HG03469 (cell line): Measurements from ENCODE around the gene MTCH1.

Experiments used
- ATAC-seq: cut with Tn5 transposase; IDR thresholded peaks from one replicate; pipeline ENCODE4 v1.9.1; 2021; ENCODE audit warnings: mild to moderate bottlenecking, moderate library complexity, moderate number of reproducible peaks; ENCODE audit not compliant: unreplicated experiment

Gene MTCH1

GRCh38 chr6:36985808-36986703 is at the start of gene MTCH1:
Gene MTCH1, minus strand, starts transcription at chr6:36986196. Its CDS starts 23 bp downstream, at chr6:36986173.
- peak; percentile 55 for ATAC-seq

- ATAC-seq = no peak
These were observed 48.1 kb upstream of the MTCH1 start for GRCh38 chr6:37033819-37034795.

GRCh38 chr6:37033255-37033654 is 47.3 kb upstream of the MTCH1 start:
- ATAC-seq = no peak

GRCh38 chr6:37032239-37032638 is 46.2 kb upstream of the MTCH1 start:
- ATAC-seq = no peak

- no peak for ATAC-seq
These were observed 44.6 kb upstream of the MTCH1 start for GRCh38 chr6:37030599-37030998.

- ATAC-seq = no peak
These were observed 43.4 kb upstream of the MTCH1 start for GRCh38 chr6:37029249-37029971.

- no peak for ATAC-seq
These were observed 41.9 kb upstream of the MTCH1 start for GRCh38 chr6:37027811-37028469.

- ATAC-seq = no peak
These were observed 41.2 kb upstream of the MTCH1 start for GRCh38 chr6:37027036-37027720.

- ATAC-seq = no peak
These were observed 39.8 kb upstream of the MTCH1 start for GRCh38 chr6:37025621-37026466.

- ATAC-seq = no peak
These were observed 38.8 kb upstream of the MTCH1 start for GRCh38 chr6:37024656-37025337.

GRCh38 chr6:37022135-37022863 is 36.3 kb upstream of the MTCH1 start:
- ATAC-seq = no peak

GRCh38 chr6:37021356-37022129 is 35.5 kb upstream of the MTCH1 start:
- no peak for ATAC-seq

GRCh38 chr6:37020812-37021211 is 34.8 kb upstream of the MTCH1 start:
- ATAC-seq = no peak

- ATAC-seq = no peak
These were observed 34.4 kb upstream of the MTCH1 start for GRCh38 chr6:37020381-37020780.

- ATAC-seq = no peak
These were observed 33.1 kb upstream of the MTCH1 start for GRCh38 chr6:37019065-37019450.

- peak; percentile 61 for ATAC-seq
These were observed 32.4 kb upstream of the MTCH1 start for GRCh38 chr6:37018198-37019064.
